GM13976 (cell line): ENCODE data around the gene NTM.

Source experiments
- DNase-seq: peaks from one replicate; pipeline ENCODE4 v3.0.0; 2012; ENCODE audit warnings: low spot score
- CTCF ChIP-seq: IDR thresholded peaks from 2 replicates; pipeline ENCODE4 v1.5.1; 2012; ENCODE audit warnings: borderline replicate concordance, mild to moderate bottlenecking; ENCODE audit not compliant: insufficient read depth; ENCODE audit errors: extremely low read depth, missing control alignments, control extremely low read depth
- in situ Hi-C: fragments of 300-500 bp; cut with MboI; formaldehyde crosslinking; loops from one replicate; pipeline ENCODE4 v1.12.0; 2022; ENCODE audit warnings: low sequenced_read_pairs, mixed read lengths, inconsistent platforms; ENCODE audit not compliant: unreplicated experiment

The NTM gene

GRCh38 chr11:131353766-131354165, 16.6 kb upstream of the NTM start:
- no peak for TF ChIP-seq CTCF
- DNase-seq, result no peak
- in situ Hi-C loops, result no loop called here

GRCh38 chr11:131354251-131354701, 16.1 kb upstream of the NTM start:
- TF ChIP-seq CTCF, result no peak
- no peak for DNase-seq
- in situ Hi-C loops, result no loop called here

GRCh38 chr11:131356206-131356605, 14.2 kb upstream of the NTM start:
- DNase-seq, result no peak
- TF ChIP-seq CTCF, result no peak
- in situ Hi-C loops, result no loop called here

GRCh38 chr11:131365329-131365930, 5.0 kb upstream of the NTM start:
- TF ChIP-seq CTCF, result no peak
- DNase-seq, result no peak
- in situ Hi-C loops, result no loop called here

- in situ Hi-C loops, result no loop called here
- no peak for DNase-seq
- TF ChIP-seq CTCF, result no peak
These were observed 731 bp downstream of the NTM start for GRCh38 chr11:131370901-131371790.

GRCh38 chr11:131371791-131372104, 1.3 kb downstream of the NTM start:
- no peak for DNase-seq
- in situ Hi-C loops, result no loop called here
- no peak for TF ChIP-seq CTCF
